ENCODE results near the gene RWDD3.

Gene RWDD3

DNA sequence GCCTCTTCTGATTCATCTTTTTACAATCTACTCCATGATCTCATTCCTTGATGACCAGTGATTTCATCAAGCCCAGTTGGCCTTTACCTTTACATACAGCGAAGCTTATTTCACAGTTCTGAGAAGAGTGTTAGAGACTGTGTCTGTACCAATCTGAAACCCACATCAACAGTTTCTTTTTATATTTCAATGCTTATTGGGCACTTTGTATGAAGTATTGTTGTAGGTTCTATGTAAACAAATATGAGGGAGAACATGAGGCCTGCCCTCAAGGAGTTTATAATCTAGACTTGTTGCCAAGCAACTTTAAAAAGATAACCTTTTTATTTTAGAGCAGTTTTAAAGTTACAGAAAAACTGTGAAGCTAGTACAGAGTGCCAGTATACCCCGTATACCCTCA, 27.5 kb upstream of the RWDD3 start (continued):
- no peak for TF ChIP-seq CTCF (tag by site-specific recombination; IDR thresholded peaks at IDR 0.05)
- no peak for TF ChIP-seq ZNF610 (tag by site-specific recombination; IDR thresholded peaks at IDR 0.05; ENCODE audit: borderline replicate concordance)
- TF ChIP-seq ZNF777 (tag by site-specific recombination; IDR thresholded peaks at IDR 0.05; ENCODE audit: borderline replicate concordance), result no peak
- TF ChIP-seq ZNF423 (tag by site-specific recombination; IDR thresholded peaks at IDR 0.05), result no peak
- TF ChIP-seq ZNF549 (tag by site-specific recombination; IDR thresholded peaks at IDR 0.05), result no peak

DNA sequence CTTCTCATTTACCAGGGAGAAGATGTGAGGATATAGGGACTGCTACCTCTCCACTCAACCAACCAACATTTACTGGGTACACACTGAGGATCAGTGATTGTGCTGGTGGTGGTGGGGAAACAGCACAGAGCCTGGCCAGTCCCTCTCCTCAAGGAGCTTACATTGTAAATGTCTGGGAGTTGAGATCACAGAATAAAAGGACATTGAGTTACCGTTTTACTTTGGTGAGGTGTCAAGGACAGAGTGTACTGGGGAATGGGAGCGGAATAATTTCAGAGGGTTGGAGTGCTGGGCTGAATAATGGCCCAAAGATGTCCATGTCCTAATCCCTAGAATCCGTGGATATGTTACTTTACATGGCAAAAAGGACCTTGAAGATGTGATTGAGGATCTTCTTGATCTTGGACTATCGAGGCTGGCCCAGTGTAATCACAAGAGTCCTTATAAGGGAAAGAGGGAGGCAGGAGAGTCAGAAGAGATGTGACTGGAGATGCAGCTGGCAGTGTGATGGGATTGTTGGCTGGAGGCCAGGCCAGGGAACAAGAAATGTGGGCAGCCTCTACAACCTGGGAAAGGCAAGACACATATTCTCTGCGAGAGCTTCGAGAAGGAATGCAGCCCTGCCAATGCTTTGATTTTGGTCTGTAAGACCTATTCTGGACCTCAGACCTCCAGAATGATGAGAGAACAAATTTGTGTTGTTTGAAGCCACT, 26.6 kb upstream of the RWDD3 start:
- H3K4me1 ChIP-seq (ENCODE audit: control insufficient read depth, insufficient read depth, low read length), result no peaks in the 10 kb centered on the region
- no peak overlapping the region for H3K27ac ChIP-seq (ENCODE audit: extremely low read depth, low read depth, low read length)
- no peak overlapping the region for H3K4me3 ChIP-seq (ENCODE audit: low read depth, low read length)
- no peaks in the 10 kb centered on the region for H3K9me3 ChIP-seq (ENCODE audit: control insufficient read depth, insufficient read depth, low read depth, low read length)
- POLR2A ChIA-PET, result no interaction called here
- CTCF ChIA-PET, result interaction anchor here (1.0 to 1.4 kb wide), 2 partner anchors 10 to 55 kb away, joined by 3 to 5 read pairs; no protein-coding TSS in a partner anchor
- no peaks in the 10 kb centered on the region for H3K36me3 ChIP-seq (ENCODE audit: control insufficient read depth in 2 of 2, insufficient read depth in 1 of 2, low read length in 2 of 2)
- no peak for TF ChIP-seq ZBTB7A (tag by site-specific recombination; IDR thresholded peaks at IDR 0.05; ENCODE audit: low read depth)
- TF ChIP-seq, protein P1, sequence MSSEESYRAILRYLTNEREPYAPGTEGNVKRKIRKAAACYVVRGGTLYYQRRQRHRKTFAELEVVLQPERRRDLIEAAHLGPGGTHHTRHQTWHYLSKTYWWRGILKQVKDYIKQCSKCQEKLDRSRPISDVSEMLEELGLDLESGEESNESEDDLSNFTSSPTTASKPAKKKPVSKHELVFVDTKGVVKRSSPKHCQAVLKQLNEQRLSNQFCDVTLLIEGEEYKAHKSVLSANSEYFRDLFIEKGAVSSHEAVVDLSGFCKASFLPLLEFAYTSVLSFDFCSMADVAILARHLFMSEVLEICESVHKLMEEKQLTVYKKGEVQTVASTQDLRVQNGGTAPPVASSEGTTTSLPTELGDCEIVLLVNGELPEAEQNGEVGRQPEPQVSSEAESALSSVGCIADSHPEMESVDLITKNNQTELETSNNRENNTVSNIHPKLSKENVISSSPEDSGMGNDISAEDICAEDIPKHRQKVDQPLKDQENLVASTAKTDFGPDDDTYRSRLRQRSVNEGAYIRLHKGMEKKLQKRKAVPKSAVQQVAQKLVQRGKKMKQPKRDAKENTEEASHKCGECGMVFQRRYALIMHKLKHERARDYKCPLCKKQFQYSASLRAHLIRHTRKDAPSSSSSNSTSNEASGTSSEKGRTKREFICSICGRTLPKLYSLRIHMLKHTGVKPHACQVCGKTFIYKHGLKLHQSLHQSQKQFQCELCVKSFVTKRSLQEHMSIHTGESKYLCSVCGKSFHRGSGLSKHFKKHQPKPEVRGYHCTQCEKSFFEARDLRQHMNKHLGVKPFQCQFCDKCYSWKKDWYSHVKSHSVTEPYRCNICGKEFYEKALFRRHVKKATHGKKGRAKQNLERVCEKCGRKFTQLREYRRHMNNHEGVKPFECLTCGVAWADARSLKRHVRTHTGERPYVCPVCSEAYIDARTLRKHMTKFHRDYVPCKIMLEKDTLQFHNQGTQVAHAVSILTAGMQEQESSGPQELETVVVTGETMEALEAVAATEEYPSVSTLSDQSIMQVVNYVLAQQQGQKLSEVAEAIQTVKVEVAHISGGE (tag by site-specific recombination; conservative IDR thresholded peaks at IDR 0.05; ENCODE audit: low read depth), result no peak
- TF ChIP-seq ZFP37 (tag by site-specific recombination; IDR thresholded peaks at IDR 0.05), result no peak
- no peak for TF ChIP-seq ZNF626 (tag by site-specific recombination; IDR thresholded peaks at IDR 0.05)
- no peak for TF ChIP-seq ZNF311 (tag by site-specific recombination; IDR thresholded peaks at IDR 0.05; ENCODE audit: borderline replicate concordance)
- TF ChIP-seq ZNF645 (tag by site-specific recombination; IDR thresholded peaks at IDR 0.05), result no peak
- TF ChIP-seq ZNF837 (tag by site-specific recombination; IDR thresholded peaks at IDR 0.05), result no peak
- TF ChIP-seq ZEB2 (tag by site-specific recombination; IDR thresholded peaks at IDR 0.05), result no peak
- TF ChIP-seq ZNF747 (tag by site-specific recombination; IDR thresholded peaks at IDR 0.05), result no peak
- no peak for TF ChIP-seq ZNF548 (tag by site-specific recombination; IDR thresholded peaks at IDR 0.05)
- TF ChIP-seq TRIM28 (IDR thresholded peaks at IDR 0.05; ENCODE audit: borderline replicate concordance, low read length), result no peak
- TF ChIP-seq BCL11A (tag by site-specific recombination; IDR thresholded peaks at IDR 0.05; ENCODE audit: low read depth), result no peak
- no peak for TF ChIP-seq ZNF521 (tag by site-specific recombination; IDR thresholded peaks at IDR 0.05)
- no peak for TF ChIP-seq ZNF157 (tag by site-specific recombination; IDR thresholded peaks at IDR 0.05)
- TF ChIP-seq ZBTB10 (tag by site-specific recombination; IDR thresholded peaks at IDR 0.05), result no peak
- no peak for TF ChIP-seq ZNF600 (tag by site-specific recombination; IDR thresholded peaks at IDR 0.05)
- TF ChIP-seq ZNF341 (tag by site-specific recombination; IDR thresholded peaks at IDR 0.05; ENCODE audit: low read depth), result no peak
- TF ChIP-seq ZNF19 (tag by site-specific recombination; IDR thresholded peaks at IDR 0.05; ENCODE audit: low read depth), result no peak
- no peak for TF ChIP-seq ZNF155 (tag by site-specific recombination; IDR thresholded peaks at IDR 0.05)
- TF ChIP-seq, protein P2, sequence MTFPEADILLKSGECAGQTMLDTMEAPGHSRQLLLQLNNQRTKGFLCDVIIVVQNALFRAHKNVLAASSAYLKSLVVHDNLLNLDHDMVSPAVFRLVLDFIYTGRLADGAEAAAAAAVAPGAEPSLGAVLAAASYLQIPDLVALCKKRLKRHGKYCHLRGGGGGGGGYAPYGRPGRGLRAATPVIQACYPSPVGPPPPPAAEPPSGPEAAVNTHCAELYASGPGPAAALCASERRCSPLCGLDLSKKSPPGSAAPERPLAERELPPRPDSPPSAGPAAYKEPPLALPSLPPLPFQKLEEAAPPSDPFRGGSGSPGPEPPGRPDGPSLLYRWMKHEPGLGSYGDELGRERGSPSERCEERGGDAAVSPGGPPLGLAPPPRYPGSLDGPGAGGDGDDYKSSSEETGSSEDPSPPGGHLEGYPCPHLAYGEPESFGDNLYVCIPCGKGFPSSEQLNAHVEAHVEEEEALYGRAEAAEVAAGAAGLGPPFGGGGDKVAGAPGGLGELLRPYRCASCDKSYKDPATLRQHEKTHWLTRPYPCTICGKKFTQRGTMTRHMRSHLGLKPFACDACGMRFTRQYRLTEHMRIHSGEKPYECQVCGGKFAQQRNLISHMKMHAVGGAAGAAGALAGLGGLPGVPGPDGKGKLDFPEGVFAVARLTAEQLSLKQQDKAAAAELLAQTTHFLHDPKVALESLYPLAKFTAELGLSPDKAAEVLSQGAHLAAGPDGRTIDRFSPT (tag by site-specific recombination; IDR thresholded peaks at IDR 0.05), result no peak
